Activated CD4-positive, alpha-beta T cell treated with anti-CD3 and anti-CD28 coated beads for 36 hours (primary cell): ENCODE data around the gene LAMC2. TPM values are rescaled to one million over a fixed set of nuclear protein-coding genes. Genes with fewer than 3 reads are reported as not detected.

ENCODE experiments used
- ATAC-seq: fragments of 200-7000 bp; cut with Tn5 transposase; one replicate; pipeline ENCODE4 v1.10.0; 2021; ENCODE audit warnings: mild to moderate bottlenecking, moderate library complexity
- CTCF ChIA-PET: fragments of 350-600 bp; sonication (Branson Sonifier 250); formaldehyde crosslinking; loops from one replicate; lab custom pipeline; 2021; ENCODE audit warnings: antibody characterized with exemption; lab: Charles Lee
- POLR2A ChIA-PET: fragments of 350-600 bp; sonication (Branson Sonifier 250); formaldehyde crosslinking; loops from one replicate; lab custom pipeline; 2021; ENCODE audit warnings: antibody characterized with exemption, inconsistent platforms; lab: Charles Lee
- DNase-seq: peaks from one replicate; pipeline ENCODE4 v3.0.0-alpha.2; 2020
- H3K27ac Mint-ChIP-seq: one replicate; pipeline ENCODE4 v1.8.0; 2021; ENCODE audit warnings: mixed read lengths
- H3K27me3 Mint-ChIP-seq: one replicate; pipeline ENCODE4 v1.8.0; 2021; ENCODE audit warnings: mixed read lengths
- H3K36me3 Mint-ChIP-seq: one replicate; pipeline ENCODE4 v1.8.0; 2021; ENCODE audit warnings: low read depth, mixed read lengths
- H3K4me1 Mint-ChIP-seq: one replicate; pipeline ENCODE4 v1.8.0; 2021; ENCODE audit warnings: mixed read lengths
- H3K4me3 Mint-ChIP-seq: one replicate; pipeline ENCODE4 v1.8.0; 2021; ENCODE audit warnings: mild to moderate bottlenecking, moderate library complexity, mixed read lengths
- H3K9me3 Mint-ChIP-seq: one replicate; pipeline ENCODE4 v1.8.0; 2021; ENCODE audit warnings: low read depth, mixed read lengths
- intact Hi-C, 2 experiments: fragments of 100-400 bp; cut with DNase I in 1 of 2; cut with micrococcal nuclease in 1 of 2; formaldehyde crosslinking; loops; one replicate each; pipeline versions ENCODE4 v1.14.2 to v1.15.1; 2022 to 2024; cut with DNase I, micrococcal nuclease
- total RNA-seq, 2 experiments: library from RNA; stranded (reverse); gene quantifications; one replicate each; pipeline ENCODE4 v1.2.3, GENCODE V29; 2021

LAMC2 gene
- total RNA-seq, 2 experiments from 2014 or later: 0.21 to 0.91 TPM

DNA sequence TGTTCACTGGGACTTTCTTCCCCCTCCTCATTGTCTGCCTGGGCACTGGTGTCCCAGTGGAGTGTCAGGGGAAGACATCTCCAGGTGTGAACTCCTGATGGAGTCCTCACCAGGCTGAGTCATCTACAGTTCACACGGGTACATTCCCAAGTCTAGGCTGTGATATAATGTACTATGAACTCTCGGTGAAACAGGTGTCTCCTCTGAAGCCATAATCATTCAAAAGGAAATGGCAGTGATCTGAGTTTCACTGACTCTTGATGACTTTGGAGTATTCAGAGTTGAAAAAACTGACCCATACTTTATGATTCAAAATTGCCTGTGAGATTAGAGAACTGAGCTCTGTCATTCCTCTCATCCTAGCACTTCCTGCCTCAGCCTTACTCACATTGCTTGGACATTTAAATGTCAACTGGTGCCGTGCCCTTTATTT is 9.1 kb downstream of the LAMC2 start:
- H3K4me3 Mint-ChIP-seq: no peak overlapping the region
- no peaks in the 10 kb centered on the region for H3K36me3 Mint-ChIP-seq
- H3K9me3 Mint-ChIP-seq: no peaks in the 10 kb centered on the region
- ChIA-PET POLR2A (interaction anchor here (0.6 kb wide), 1 partner anchor 276 kb away, joined by 3 read pairs; no protein-coding TSS in a partner anchor), CTCF (interaction anchor here (1.6 kb wide), 1 partner anchor 33 kb away, joined by 5 read pairs; no protein-coding TSS in a partner anchor)
- peaks cover 12% of the 10 kb centered on the region for H3K4me1 Mint-ChIP-seq
- H3K27me3 Mint-ChIP-seq: peaks cover 14% of the 10 kb centered on the region
- peak; percentile 70 for ATAC-seq
- intact Hi-C loops: no loop called here
- DNase-seq: no peak
- H3K27ac Mint-ChIP-seq: peak overlapping the region; percentile 4

DNA sequence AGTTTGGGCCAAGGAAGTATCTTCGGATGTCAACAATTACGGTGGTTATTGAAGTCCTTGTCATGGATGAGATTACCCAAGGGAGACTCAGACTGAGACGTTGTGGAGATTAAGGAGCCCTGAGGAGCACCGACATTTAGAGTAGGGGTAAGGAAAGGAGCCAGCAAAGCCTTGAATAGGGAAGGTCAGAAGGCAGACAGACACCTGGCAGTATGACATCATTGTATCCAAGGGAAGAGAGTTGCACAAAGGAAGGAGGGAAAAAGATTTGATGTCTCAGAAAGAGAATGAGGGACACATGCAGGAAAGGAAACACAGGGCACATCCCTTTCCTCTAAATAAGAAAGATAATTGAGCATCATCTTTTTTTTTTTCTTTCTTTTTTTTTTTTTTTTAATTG is 11.7 kb downstream of the LAMC2 start:
- ChIA-PET POLR2A (interaction anchor here (0.6 kb wide), 1 partner anchor 355 kb away, joined by 6 read pairs; no protein-coding TSS in a partner anchor), CTCF (no interaction called here)
- Mint-ChIP-seq H3K4me1 (peaks cover 12% of the 10 kb centered on the region), H3K4me3 (no peak overlapping the region), H3K27ac (no peak overlapping the region), H3K36me3 (no peaks in the 10 kb centered on the region), H3K9me3 (no peaks in the 10 kb centered on the region), H3K27me3 (peaks cover 12% of the 10 kb centered on the region)
- DNase-seq: no peak
- ATAC-seq: no peak
- intact Hi-C loops: no loop called here

GRCh38 chr1:183198463-183198862 is 12.4 kb downstream of the LAMC2 start:
- intact Hi-C loops: no loop called here
- no peak overlapping the region for H3K27ac Mint-ChIP-seq
- peaks cover 12% of the 10 kb centered on the region for H3K4me1 Mint-ChIP-seq
- H3K36me3 Mint-ChIP-seq: no peaks in the 10 kb centered on the region
- H3K4me3 Mint-ChIP-seq: no peak overlapping the region
- no peaks in the 10 kb centered on the region for H3K9me3 Mint-ChIP-seq
- POLR2A ChIA-PET: interaction anchor here (0.6 kb wide), 1 partner anchor 355 kb away, joined by 6 read pairs; no protein-coding TSS in a partner anchor
- CTCF ChIA-PET: no interaction called here
- peaks cover 12% of the 10 kb centered on the region for H3K27me3 Mint-ChIP-seq
- ATAC-seq (no peak), DNase-seq (no peak)

- H3K36me3 Mint-ChIP-seq: no peaks in the 10 kb centered on the region
- no peaks in the 10 kb centered on the region for H3K9me3 Mint-ChIP-seq
- intact Hi-C loops: no loop called here
- ATAC-seq: no peak
- H3K4me1 Mint-ChIP-seq: peaks cover 12% of the 10 kb centered on the region
- peaks cover 12% of the 10 kb centered on the region for H3K27me3 Mint-ChIP-seq
- POLR2A ChIA-PET: no interaction called here
- no peak overlapping the region for H3K27ac Mint-ChIP-seq
- CTCF ChIA-PET: no interaction called here
- DNase-seq: no peak
- H3K4me3 Mint-ChIP-seq: no peak overlapping the region
These were observed 13.2 kb downstream of the LAMC2 start for GRCh38 chr1:183199304-183199703.

DNA sequence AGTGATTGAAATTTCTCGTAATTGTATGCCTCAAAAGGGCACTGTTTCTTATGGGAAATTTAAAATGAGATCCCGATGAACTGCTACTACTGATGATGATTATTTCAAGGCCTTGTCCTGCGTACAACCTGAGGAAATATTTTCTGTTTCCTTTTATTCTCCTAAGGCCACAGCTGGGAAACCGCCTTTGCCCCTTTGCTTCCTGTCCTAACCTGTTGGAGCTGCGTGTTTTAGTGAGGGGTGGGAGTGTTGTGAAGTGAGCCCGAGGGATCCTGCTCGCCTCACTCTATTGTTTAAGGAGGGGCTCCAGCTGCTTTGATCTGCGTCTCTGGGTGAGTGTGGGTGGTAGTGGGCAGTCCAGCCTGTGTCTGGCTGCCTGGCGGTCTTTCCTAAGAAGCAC is 14.4 kb downstream of the LAMC2 start:
- H3K27ac Mint-ChIP-seq: no peak overlapping the region
- H3K36me3 Mint-ChIP-seq: no peaks in the 10 kb centered on the region
- ATAC-seq: no peak
- intact Hi-C loops: no loop called here
- no peaks in the 10 kb centered on the region for H3K9me3 Mint-ChIP-seq
- ChIA-PET POLR2A (no interaction called here), CTCF (interaction anchor here (0.6 kb wide), 1 partner anchor 257 kb away, joined by 3 read pairs; no protein-coding TSS in a partner anchor)
- peaks cover 12% of the 10 kb centered on the region for H3K27me3 Mint-ChIP-seq
- no peak for DNase-seq
- no peak overlapping the region for H3K4me3 Mint-ChIP-seq
- H3K4me1 Mint-ChIP-seq: peaks cover 2% of the 10 kb centered on the region

DNA sequence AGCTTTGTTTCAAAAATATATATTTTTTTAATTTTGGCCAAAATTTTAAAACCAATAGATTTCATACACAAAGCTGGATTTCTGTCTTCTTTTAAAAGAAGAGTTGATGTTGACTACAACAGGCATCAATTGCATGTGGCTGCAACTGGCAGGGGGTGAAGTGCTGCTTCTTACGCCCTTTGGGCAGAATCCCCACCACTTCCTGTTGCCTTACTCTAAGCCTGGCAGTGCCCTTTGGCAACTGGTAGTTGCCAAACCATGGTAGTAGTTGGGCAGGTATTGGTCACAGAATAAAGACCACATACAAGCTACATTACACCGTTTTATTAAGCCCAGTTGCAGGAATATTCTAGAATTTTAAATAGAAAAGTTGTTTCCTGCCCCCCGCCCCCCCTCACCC is 17.0 kb downstream of the LAMC2 start:
- H3K9me3 Mint-ChIP-seq: no peaks in the 10 kb centered on the region
- H3K4me3 Mint-ChIP-seq: no peak overlapping the region
- no peaks in the 10 kb centered on the region for H3K4me1 Mint-ChIP-seq
- DNase-seq (no peak), ATAC-seq (no peak)
- H3K27me3 Mint-ChIP-seq: peaks cover 8% of the 10 kb centered on the region
- intact Hi-C loops: no loop called here
- ChIA-PET CTCF (interaction anchor here (0.9 kb wide), 1 partner anchor 23 kb away, joined by 3 read pairs; no protein-coding TSS in a partner anchor), POLR2A (no interaction called here)
- no peaks in the 10 kb centered on the region for H3K36me3 Mint-ChIP-seq
- H3K27ac Mint-ChIP-seq: no peak overlapping the region

- Mint-ChIP-seq H3K4me3 (no peak overlapping the region), H3K27ac (no peak overlapping the region), H3K27me3 (no peaks in the 10 kb centered on the region), H3K4me1 (peaks cover 3% of the 10 kb centered on the region), H3K9me3 (no peaks in the 10 kb centered on the region), H3K36me3 (no peaks in the 10 kb centered on the region)
- POLR2A ChIA-PET: no interaction called here
- ATAC-seq (no peak), DNase-seq (no peak)
- intact Hi-C loops: no loop called here
- CTCF ChIA-PET: interaction anchor here (1.1 kb wide), 1 partner anchor 25 kb away, joined by 3 read pairs; no protein-coding TSS in a partner anchor
These were observed 19.2 kb downstream of the LAMC2 start for GRCh38 chr1:183205196-183205781.

- no peak for ATAC-seq
- no peaks in the 10 kb centered on the region for H3K27me3 Mint-ChIP-seq
- no peak overlapping the region for H3K27ac Mint-ChIP-seq
- DNase-seq: no peak
- H3K4me3 Mint-ChIP-seq: no peak overlapping the region
- H3K36me3 Mint-ChIP-seq: no peaks in the 10 kb centered on the region
- no peaks in the 10 kb centered on the region for H3K9me3 Mint-ChIP-seq
- H3K4me1 Mint-ChIP-seq: peaks cover 3% of the 10 kb centered on the region
- POLR2A ChIA-PET: no interaction called here
- intact Hi-C loops: loop anchor here in 1 of 2 experiments (1.0 kb wide), 1 partner anchor 48 kb away; no protein-coding TSS in a partner anchor
- CTCF ChIA-PET: interaction anchor here (1.1 kb wide), 1 partner anchor 26 kb away, joined by 3 read pairs; no protein-coding TSS in a partner anchor
These were observed 20.6 kb downstream of the LAMC2 start for GRCh38 chr1:183206538-183207122.

- intact Hi-C loops: no loop called here
- H3K27ac Mint-ChIP-seq: no peak overlapping the region
These were observed 23.6 kb downstream of the LAMC2 start for GRCh38 chr1:183209533-183210158.

DNA sequence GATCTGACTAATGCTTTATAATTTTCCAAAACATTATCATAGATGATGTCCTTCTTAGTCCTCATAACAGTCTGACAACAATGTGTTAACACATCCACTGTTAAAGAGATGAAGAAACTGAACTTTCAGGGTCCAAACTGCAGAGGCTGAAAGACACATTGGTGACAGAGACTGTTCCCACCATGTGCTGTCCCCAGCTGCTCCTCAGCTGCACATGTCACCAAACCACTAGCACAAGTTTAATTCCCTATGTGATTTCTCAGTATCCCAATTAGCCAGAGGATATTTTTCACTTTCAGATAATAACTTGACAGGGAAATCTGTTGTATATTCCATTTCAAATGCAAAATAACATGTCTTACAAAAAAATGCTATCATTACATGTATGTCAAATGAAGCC is 24.6 kb downstream of the LAMC2 start:
- DNase-seq (no peak), ATAC-seq (no peak)
- Mint-ChIP-seq H3K9me3 (no peaks in the 10 kb centered on the region), H3K4me1 (peaks cover 3% of the 10 kb centered on the region), H3K4me3 (no peak overlapping the region), H3K36me3 (no peaks in the 10 kb centered on the region), H3K27ac (no peak overlapping the region), H3K27me3 (peaks cover 9% of the 10 kb centered on the region)
- intact Hi-C loops: no loop called here
- POLR2A ChIA-PET: interaction anchor here (0.5 kb wide), 1 partner anchor 108 kb away, joined by 3 read pairs; no protein-coding TSS in a partner anchor
- CTCF ChIA-PET: interaction anchor here (0.6 to 0.7 kb wide), 2 partner anchors 18 to 33 kb away, joined by 3 to 4 read pairs; no protein-coding TSS in a partner anchor

More at GRCh38 chr1:183209533-183210158, 23.6 kb downstream of the LAMC2 start:
- DNase-seq (no peak), ATAC-seq (peak; percentile 90)
- Mint-ChIP-seq H3K9me3 (no peaks in the 10 kb centered on the region), H3K27me3 (peaks cover 9% of the 10 kb centered on the region), H3K4me3 (no peak overlapping the region), H3K36me3 (no peaks in the 10 kb centered on the region), H3K4me1 (peaks cover 3% of the 10 kb centered on the region)
- ChIA-PET POLR2A (no interaction called here), CTCF (interaction anchor here (0.6 to 1.2 kb wide), 3 partner anchors 14 to 68 kb away, joined by 3 to 5 read pairs (median 3); no protein-coding TSS in a partner anchor)

DNA sequence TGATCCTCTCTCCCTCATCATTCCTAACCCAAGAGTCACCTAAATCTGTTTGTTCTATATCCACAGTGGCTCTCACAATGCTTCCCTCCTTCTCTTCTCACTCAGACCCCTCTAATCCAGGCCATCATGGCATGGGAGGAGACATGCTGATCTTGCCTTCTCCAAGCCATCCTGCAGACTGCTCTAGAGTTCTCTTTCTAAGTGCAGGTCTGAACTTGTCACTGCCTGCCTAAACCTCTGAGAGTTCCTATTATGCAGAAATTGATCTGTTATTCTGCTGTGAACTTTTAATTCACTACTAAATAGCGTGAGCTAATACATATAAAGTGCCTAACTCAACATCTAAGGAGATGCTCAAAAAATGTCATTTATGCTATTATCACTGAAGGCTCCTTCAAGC is 26.8 kb downstream of the LAMC2 start:
- ATAC-seq (no peak), DNase-seq (no peak)
- no peaks in the 10 kb centered on the region for H3K36me3 Mint-ChIP-seq
- H3K4me3 Mint-ChIP-seq: no peak overlapping the region
- intact Hi-C loops: no loop called here
- peaks cover 9% of the 10 kb centered on the region for H3K27me3 Mint-ChIP-seq
- no peaks in the 10 kb centered on the region for H3K9me3 Mint-ChIP-seq
- ChIA-PET POLR2A (no interaction called here), CTCF (no interaction called here)
- H3K27ac Mint-ChIP-seq: no peak overlapping the region
- peaks cover 3% of the 10 kb centered on the region for H3K4me1 Mint-ChIP-seq
